ENCODE results near the gene NACA. TPM values are rescaled to one million over a fixed set of nuclear protein-coding genes. Genes with fewer than 3 reads are reported as not detected.
A peak's percentile ranks its signal among the peaks of the same experiment; 100 is the strongest.
"Not testable (repeated sequence)": the region's sequence is repeated elsewhere in the genome, so short reads cannot be mapped to it uniquely, and the experiment has no call there.

Gene NACA
- total RNA-seq: 2,113 TPM

DNA sequence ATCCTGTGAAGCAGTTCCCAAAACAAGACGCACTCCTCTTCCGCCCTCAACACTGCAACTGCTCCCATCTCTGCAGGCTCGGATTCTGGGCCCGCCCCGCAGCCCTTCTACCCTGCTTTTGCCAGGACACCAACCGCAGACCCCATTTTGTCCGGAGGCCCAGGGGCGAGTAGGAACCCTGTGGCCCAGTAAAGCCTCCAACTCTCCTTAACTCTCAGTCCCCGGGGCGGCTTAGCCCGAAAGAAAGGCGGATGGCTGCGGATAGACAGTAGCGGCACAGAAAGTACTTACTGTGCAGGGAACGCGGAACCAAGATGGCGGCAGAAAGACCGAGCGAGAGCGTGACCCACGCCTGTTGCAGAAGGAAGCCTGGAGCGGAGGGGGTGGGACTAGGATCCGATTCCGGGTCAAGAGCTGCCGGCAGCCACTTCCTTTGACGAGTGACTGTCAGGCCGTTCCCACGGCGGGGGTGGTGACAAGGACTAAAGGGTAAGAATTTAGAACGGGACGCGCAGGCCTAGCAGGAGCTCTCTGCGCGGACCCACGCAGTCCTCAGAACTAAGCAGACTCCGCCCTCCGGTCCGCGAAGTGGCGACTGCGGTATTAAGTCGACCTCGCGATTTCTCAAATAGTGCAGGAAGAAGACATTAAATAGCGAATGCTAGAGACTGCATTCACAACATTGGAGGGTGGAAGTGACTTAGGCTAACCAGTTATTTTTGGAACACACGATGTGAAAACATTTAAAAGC is at the start of gene NACA:
NACA (minus strand) TSS at position 328 of the 751 bp plus-strand sequence. CDS start 778 bp downstream, outside the sequence.
- H3K27me3 ChIP-seq (ENCODE audit: insufficient read depth, low read length): no peaks in the 10 kb centered on the region
- peaks cover 54% of the 10 kb centered on the region for H3K4me1 ChIP-seq (ENCODE audit: insufficient read depth, low read length)
- H3K4me3 ChIP-seq (ENCODE audit: low read length): peak within 1 kb of the TSS; percentile 66
- no peaks in the 10 kb centered on the region for H3K9me3 ChIP-seq (ENCODE audit: low read depth, low read length)

GRCh38 chr12:56773113-56773512 is 48.0 kb upstream of the NACA start:
- peaks cover 6% of the 10 kb centered on the region for H3K4me1 ChIP-seq (ENCODE audit: insufficient read depth, low read length)
- no peaks in the 10 kb centered on the region for H3K9me3 ChIP-seq (ENCODE audit: low read depth, low read length)
- H3K4me3 ChIP-seq (ENCODE audit: low read length): no peak overlapping the region
- no peaks in the 10 kb centered on the region for H3K27me3 ChIP-seq (ENCODE audit: insufficient read depth, low read length)

- no peaks in the 10 kb centered on the region for H3K9me3 ChIP-seq (ENCODE audit: low read depth, low read length)
- no peaks in the 10 kb centered on the region for H3K27me3 ChIP-seq (ENCODE audit: insufficient read depth, low read length)
- H3K4me1 ChIP-seq (ENCODE audit: insufficient read depth, low read length): peaks cover 6% of the 10 kb centered on the region
- no peak overlapping the region for H3K4me3 ChIP-seq (ENCODE audit: low read length)
These were observed 47.5 kb upstream of the NACA start for GRCh38 chr12:56772625-56773024.

- Histone ChIP-seq H3K27me3 (ENCODE audit: insufficient read depth, low read length) (no peaks in the 10 kb centered on the region), H3K4me3 (ENCODE audit: low read length) (no peak overlapping the region), H3K4me1 (ENCODE audit: insufficient read depth, low read length) (peaks cover 19% of the 10 kb centered on the region), H3K9me3 (ENCODE audit: low read depth, low read length) (no peaks in the 10 kb centered on the region)
These were observed 44.8 kb upstream of the NACA start for GRCh38 chr12:56769868-56770267.

GRCh38 chr12:56768424-56768823 is 43.3 kb upstream of the NACA start:
- Histone ChIP-seq H3K27me3 (ENCODE audit: insufficient read depth, low read length) (no peaks in the 10 kb centered on the region), H3K4me3 (ENCODE audit: low read length) (no peak overlapping the region), H3K4me1 (ENCODE audit: insufficient read depth, low read length) (peaks cover 19% of the 10 kb centered on the region), H3K9me3 (ENCODE audit: low read depth, low read length) (no peaks in the 10 kb centered on the region)

DNA sequence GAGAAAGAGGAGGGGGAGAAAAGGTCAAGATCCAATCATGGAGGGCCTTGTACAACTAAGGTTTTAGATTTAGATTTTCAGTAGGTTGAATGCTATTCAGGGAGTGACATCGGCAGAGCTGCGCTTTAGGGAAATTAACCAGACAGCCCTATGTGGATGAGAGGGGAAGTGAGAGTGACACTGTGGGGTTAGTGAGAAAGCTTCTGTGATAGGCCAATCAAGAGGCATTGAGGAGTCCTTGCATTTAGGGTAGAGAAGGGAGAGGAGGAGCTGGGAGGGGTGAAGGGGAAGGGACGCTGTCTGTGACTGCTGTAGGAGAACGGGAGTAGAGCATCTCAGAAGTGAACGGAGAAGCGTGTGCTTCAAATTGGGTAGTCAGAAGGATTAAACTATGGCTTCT is 41.4 kb upstream of the NACA start:
- Histone ChIP-seq H3K4me1 (ENCODE audit: insufficient read depth, low read length) (peaks cover 14% of the 10 kb centered on the region), H3K4me3 (ENCODE audit: low read length) (no peak overlapping the region), H3K27me3 (ENCODE audit: insufficient read depth, low read length) (no peaks in the 10 kb centered on the region), H3K9me3 (ENCODE audit: low read depth, low read length) (no peaks in the 10 kb centered on the region)

DNA sequence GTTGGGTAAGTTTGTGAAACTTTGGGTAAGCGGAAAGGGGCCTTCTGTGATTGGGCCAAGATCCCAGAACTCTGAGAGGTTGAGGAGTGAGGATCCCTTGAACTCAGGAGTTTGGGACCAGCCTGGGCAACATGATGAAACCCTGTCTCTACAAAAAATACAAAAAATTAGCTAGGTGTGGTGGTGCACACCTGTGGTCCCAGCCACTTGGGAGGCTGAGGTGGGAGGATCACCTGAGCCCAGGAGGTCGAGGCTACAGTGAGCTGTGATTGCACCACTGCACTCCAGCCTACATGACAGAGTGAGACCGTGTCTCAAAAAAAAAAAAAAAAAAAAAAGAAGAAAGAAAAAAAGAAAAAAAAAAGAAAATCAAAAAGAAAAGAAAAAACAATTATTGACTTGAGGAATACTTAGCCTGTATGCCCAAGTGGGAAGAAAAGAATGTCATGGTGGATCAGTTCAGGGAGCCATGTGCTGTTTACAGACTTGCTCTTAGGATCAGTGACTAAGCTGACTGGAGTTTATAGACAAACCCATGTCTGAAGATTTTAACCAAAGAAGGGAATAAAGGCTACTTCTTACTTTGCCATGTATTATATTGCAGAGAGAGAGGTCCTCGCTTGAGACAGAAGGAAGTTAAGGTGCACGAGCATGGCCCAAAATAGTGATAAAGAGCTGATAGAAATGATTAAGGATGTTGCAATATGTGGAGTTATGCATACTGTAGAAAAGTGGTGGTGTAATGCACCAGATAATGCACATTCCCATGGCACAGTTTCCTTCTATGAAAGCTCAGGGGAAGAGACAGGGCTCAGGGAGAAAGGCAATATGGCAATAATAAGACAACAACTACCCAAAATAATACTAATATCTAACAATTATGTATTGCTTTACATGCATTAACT is 38.9 kb upstream of the NACA start:
- no peaks in the 10 kb centered on the region for H3K27me3 ChIP-seq (ENCODE audit: insufficient read depth, low read length)
- no peak overlapping the region for H3K4me3 ChIP-seq (ENCODE audit: low read length)
- H3K9me3 ChIP-seq (ENCODE audit: low read depth, low read length): no peaks in the 10 kb centered on the region
- H3K4me1 ChIP-seq (ENCODE audit: insufficient read depth, low read length): peaks cover 13% of the 10 kb centered on the region

GRCh38 chr12:56761812-56762211 is 36.7 kb upstream of the NACA start:
- Histone ChIP-seq H3K4me3 (ENCODE audit: low read length) (no peak overlapping the region), H3K9me3 (ENCODE audit: low read depth, low read length) (no peaks in the 10 kb centered on the region), H3K27me3 (ENCODE audit: insufficient read depth, low read length) (no peaks in the 10 kb centered on the region), H3K4me1 (ENCODE audit: insufficient read depth, low read length) (peaks cover 10% of the 10 kb centered on the region)

- Histone ChIP-seq H3K9me3 (ENCODE audit: low read depth, low read length) (no peaks in the 10 kb centered on the region), H3K27me3 (ENCODE audit: insufficient read depth, low read length) (no peaks in the 10 kb centered on the region), H3K4me1 (ENCODE audit: insufficient read depth, low read length) (no peaks in the 10 kb centered on the region), H3K4me3 (ENCODE audit: low read length) (no peak overlapping the region)
These were observed 35.4 kb upstream of the NACA start for GRCh38 chr12:56760460-56760859.

- H3K4me1 ChIP-seq (ENCODE audit: insufficient read depth, low read length): no peaks in the 10 kb centered on the region
- no peaks in the 10 kb centered on the region for H3K9me3 ChIP-seq (ENCODE audit: low read depth, low read length)
- no peaks in the 10 kb centered on the region for H3K27me3 ChIP-seq (ENCODE audit: insufficient read depth, low read length)
- no peak overlapping the region for H3K4me3 ChIP-seq (ENCODE audit: low read length)
These were observed 34.3 kb upstream of the NACA start for GRCh38 chr12:56759263-56759908.

GRCh38 chr12:56758728-56759262 is 33.7 kb upstream of the NACA start:
- no peaks in the 10 kb centered on the region for H3K9me3 ChIP-seq (ENCODE audit: low read depth, low read length)
- no peaks in the 10 kb centered on the region for H3K27me3 ChIP-seq (ENCODE audit: insufficient read depth, low read length)

GRCh38 chr12:56757971-56758370 is 32.9 kb upstream of the NACA start:
- not testable (repeated sequence) for H3K4me3 ChIP-seq (ENCODE audit: low read length); H3K27me3 ChIP-seq (ENCODE audit: insufficient read depth, low read length); H3K9me3 ChIP-seq (ENCODE audit: low read depth, low read length); H3K4me1 ChIP-seq (ENCODE audit: insufficient read depth, low read length)

More at GRCh38 chr12:56758728-56759262, 33.7 kb upstream of the NACA start:
- no peak overlapping the region for H3K4me3 ChIP-seq (ENCODE audit: low read length)
- no peaks in the 10 kb centered on the region for H3K4me1 ChIP-seq (ENCODE audit: insufficient read depth, low read length)

GRCh38 chr12:56753566-56753965 is 28.5 kb upstream of the NACA start:
- peaks cover 33% of the 10 kb centered on the region for H3K4me1 ChIP-seq (ENCODE audit: insufficient read depth, low read length)
- no peak overlapping the region for H3K4me3 ChIP-seq (ENCODE audit: low read length)
- H3K27me3 ChIP-seq (ENCODE audit: insufficient read depth, low read length): no peaks in the 10 kb centered on the region
- H3K9me3 ChIP-seq (ENCODE audit: low read depth, low read length): no peaks in the 10 kb centered on the region

GRCh38 chr12:56751712-56752598 is 26.9 kb upstream of the NACA start, which contains the start of gene PRIM1:
TSS of gene PRIM1 (minus strand) at chr12:56752323. CDS start at chr12:56752298, 25 bp downstream.
- Histone ChIP-seq H3K4me1 (ENCODE audit: insufficient read depth, low read length) (peaks cover 34% of the 10 kb centered on the region), H3K4me3 (ENCODE audit: low read length) (peak within 1 kb of the TSS; percentile 99)

More at GRCh38 chr12:56751712-56752598, 26.9 kb upstream of the NACA start, which contains the start of gene PRIM1:
- no peaks in the 10 kb centered on the region for H3K27me3 ChIP-seq (ENCODE audit: insufficient read depth, low read length)
- H3K9me3 ChIP-seq (ENCODE audit: low read depth, low read length): no peaks in the 10 kb centered on the region

Measured in mononuclear cell (primary cell).